IPS-20b (cell line): ENCODE data around the gene MEGF11.

Source experiments
- H3K27ac ChIP-seq: one replicate; pipeline ENCODE4 v1.5.1; 2013; ENCODE audit warnings: low read length
- H3K27me3 ChIP-seq: 2 replicates; pipeline ENCODE4 v1.6.1; 2013; ENCODE audit warnings: mild to moderate bottlenecking, low read length, inconsistent platforms; ENCODE audit not compliant: insufficient read depth
- H3K36me3 ChIP-seq: 2 replicates; pipeline ENCODE4 v1.6.1; 2013; ENCODE audit warnings: low read depth, mild to moderate bottlenecking, inconsistent platforms, low read length, moderate library complexity; ENCODE audit not compliant: insufficient read depth
- H3K4me1 ChIP-seq: 2 replicates; pipeline ENCODE4 v1.6.1; 2013; ENCODE audit warnings: mild to moderate bottlenecking, control low read depth, inconsistent platforms, low read length, moderate library complexity; ENCODE audit not compliant: insufficient read depth
- H3K4me3 ChIP-seq: 2 replicates; pipeline ENCODE4 v1.5.1; 2013; ENCODE audit warnings: mild to moderate bottlenecking, low read length, inconsistent platforms
- H3K9ac ChIP-seq: 2 replicates; pipeline ENCODE4 v1.6.1; 2013; ENCODE audit warnings: low read depth, mild to moderate bottlenecking, inconsistent platforms, low read length, moderate library complexity
- H3K9me3 ChIP-seq: 2 replicates; pipeline ENCODE4 v1.6.1; 2013; ENCODE audit warnings: mild to moderate bottlenecking, low read depth, low read length, inconsistent platforms; ENCODE audit not compliant: insufficient read depth

Gene MEGF11

GRCh38 chr15:65993236-65993635 is 260.3 kb downstream of the MEGF11 start:
- Histone ChIP-seq H3K27me3 (no peaks in the 10 kb centered on the region), H3K9ac (no peak overlapping the region), H3K4me1 (peaks cover 12% of the 10 kb centered on the region), H3K27ac (no peak overlapping the region), H3K36me3 (no peaks in the 10 kb centered on the region), H3K9me3 (no peaks in the 10 kb centered on the region), H3K4me3 (no peak overlapping the region)

GRCh38 chr15:65991721-65992483 is 261.6 kb downstream of the MEGF11 start:
- no peaks in the 10 kb centered on the region for H3K36me3 ChIP-seq
- no peak overlapping the region for H3K4me3 ChIP-seq
- H3K9ac ChIP-seq: no peak overlapping the region
- H3K27me3 ChIP-seq: no peaks in the 10 kb centered on the region
- H3K27ac ChIP-seq: no peak overlapping the region
- H3K4me1 ChIP-seq: peaks cover 12% of the 10 kb centered on the region
- H3K9me3 ChIP-seq: no peaks in the 10 kb centered on the region

GRCh38 chr15:65990298-65990981 is 263.1 kb downstream of the MEGF11 start:
- Histone ChIP-seq H3K9ac (no peak overlapping the region), H3K9me3 (no peaks in the 10 kb centered on the region), H3K36me3 (no peaks in the 10 kb centered on the region), H3K4me1 (peaks cover 12% of the 10 kb centered on the region), H3K27ac (no peak overlapping the region), H3K27me3 (no peaks in the 10 kb centered on the region), H3K4me3 (no peak overlapping the region)

- H3K9ac ChIP-seq: no peak overlapping the region
- H3K4me1 ChIP-seq: peaks cover 9% of the 10 kb centered on the region
- peaks cover 10% of the 10 kb centered on the region for H3K27me3 ChIP-seq
- no peaks in the 10 kb centered on the region for H3K36me3 ChIP-seq
- no peak overlapping the region for H3K4me3 ChIP-seq
- no peak overlapping the region for H3K27ac ChIP-seq
- no peaks in the 10 kb centered on the region for H3K9me3 ChIP-seq
Measured at GRCh38 chr15:65987100-65987499, 266.4 kb downstream of the MEGF11 start.

- no peak overlapping the region for H3K4me3 ChIP-seq
- H3K27ac ChIP-seq: no peak overlapping the region
- H3K4me1 ChIP-seq: peaks cover 13% of the 10 kb centered on the region; the same call in 1 of the 2 replicates
- no peaks in the 10 kb centered on the region for H3K36me3 ChIP-seq
- H3K9me3 ChIP-seq: no peaks in the 10 kb centered on the region
- no peak overlapping the region for H3K9ac ChIP-seq
- peaks cover 10% of the 10 kb centered on the region for H3K27me3 ChIP-seq
Measured at GRCh38 chr15:65986416-65986815, 267.1 kb downstream of the MEGF11 start.

- Histone ChIP-seq H3K9ac (no peak overlapping the region), H3K36me3 (no peaks in the 10 kb centered on the region), H3K9me3 (no peaks in the 10 kb centered on the region), H3K4me1 (peaks cover 14% of the 10 kb centered on the region; the same call in 1 of the 2 replicates), H3K4me3 (no peak overlapping the region), H3K27me3 (peaks cover 10% of the 10 kb centered on the region), H3K27ac (no peak overlapping the region)
Measured at GRCh38 chr15:65985387-65985786, 268.2 kb downstream of the MEGF11 start.

- Histone ChIP-seq H3K9me3 (no peaks in the 10 kb centered on the region), H3K36me3 (no peaks in the 10 kb centered on the region), H3K4me3 (peak overlapping the region; percentile 74), H3K27me3 (peaks cover 10% of the 10 kb centered on the region), H3K9ac (peak overlapping the region; percentile 42; the same call in 1 of the 2 replicates), H3K27ac (no peak overlapping the region), H3K4me1 (peaks cover 14% of the 10 kb centered on the region; the same call in 1 of the 2 replicates)
Measured at GRCh38 chr15:65982627-65983322, 270.8 kb downstream of the MEGF11 start.

- peaks cover 10% of the 10 kb centered on the region for H3K27me3 ChIP-seq
- H3K9me3 ChIP-seq: no peaks in the 10 kb centered on the region
- no peak overlapping the region for H3K27ac ChIP-seq
- H3K4me1 ChIP-seq: peaks cover 14% of the 10 kb centered on the region; the same call in 1 of the 2 replicates
- no peaks in the 10 kb centered on the region for H3K36me3 ChIP-seq
- peak overlapping the region; percentile 74 for H3K4me3 ChIP-seq
- H3K9ac ChIP-seq: peak overlapping the region; percentile 42; the same call in 1 of the 2 replicates
Measured at GRCh38 chr15:65981837-65982626, 271.5 kb downstream of the MEGF11 start.

GRCh38 chr15:65980824-65981456 is 272.6 kb downstream of the MEGF11 start:
- Histone ChIP-seq H3K27ac (no peak overlapping the region), H3K4me1 (peaks cover 14% of the 10 kb centered on the region; the same call in 1 of the 2 replicates)

GRCh38 chr15:65979837-65980236 is 273.7 kb downstream of the MEGF11 start:
- H3K4me1 ChIP-seq: peaks cover 14% of the 10 kb centered on the region; the same call in 1 of the 2 replicates

More at GRCh38 chr15:65980824-65981456, 272.6 kb downstream of the MEGF11 start:
- peaks cover 10% of the 10 kb centered on the region for H3K27me3 ChIP-seq
- H3K36me3 ChIP-seq: no peaks in the 10 kb centered on the region
- H3K9ac ChIP-seq: no peak overlapping the region
- no peak overlapping the region for H3K4me3 ChIP-seq
- H3K9me3 ChIP-seq: no peaks in the 10 kb centered on the region

More at GRCh38 chr15:65979837-65980236, 273.7 kb downstream of the MEGF11 start:
- Histone ChIP-seq H3K4me3 (no peak overlapping the region), H3K27ac (no peak overlapping the region), H3K9ac (no peak overlapping the region), H3K9me3 (no peaks in the 10 kb centered on the region), H3K27me3 (peaks cover 10% of the 10 kb centered on the region), H3K36me3 (no peaks in the 10 kb centered on the region)
